GM12878 (cell line): ENCODE results near the gene SYNM. TPM values are rescaled to one million over a fixed set of nuclear protein-coding genes. Genes with fewer than 3 reads are reported as not detected.

Experiments
- ATAC-seq: fragments of 200-7000 bp; cut with Tn5 transposase; 3 replicates; pipeline ENCODE4 v1.9.1; 2020; ENCODE audit warnings: mild to moderate bottlenecking, moderate library complexity
- BruUV-seq: library from RNA; stranded (reverse); fragments of 400-500 nt; replicated peaks from 2 replicates; lab custom pipeline; 2021; lab: Mats Ljungman, UMichigan
- CTCF ChIA-PET: fragments of 300-600 bp; sonication (Branson Sonifier 250); formaldehyde crosslinking; extraction: SDS; loops from one replicate; lab custom pipeline; 2021; ENCODE audit warnings: inconsistent platforms; lab: Yijun Ruan, JAX
- POLR2A ChIA-PET: fragments of 350-600 bp; formaldehyde crosslinking; extraction: SDS; loops from one replicate; lab custom pipeline; 2021; ENCODE audit warnings: inconsistent platforms; lab: Charles Lee
- RAD21 ChIA-PET: fragments of 300-600 bp; sonication (Branson Sonifier 250); formaldehyde crosslinking; loops from one replicate; lab custom pipeline; 2023; ENCODE audit warnings: antibody characterized with exemption; ENCODE audit not compliant: unreplicated experiment; lab: Charles Lee
- SMC1A ChIA-PET: fragments of 300-600 bp; sonication (Branson Sonifier 250); formaldehyde crosslinking; loops from one replicate; lab custom pipeline; 2023; ENCODE audit not compliant: unreplicated experiment, uncharacterized antibody; lab: Charles Lee
- DNase-seq: peaks from one replicate; pipeline ENCODE4 v3.0.0-alpha.2; 2011; ENCODE audit warnings: low read depth, low spot score
- FAIRE-seq: peaks from 3 replicates; lab custom pipeline; 2011; peaks lifted over from hg19 to GRCh38; lab: Jason Lieb, UNC
- H2AFZ ChIP-seq: 2 replicates; pipeline ENCODE4 v1.6.0; 2011; ENCODE audit warnings: low read depth, low read length, control low read depth; ENCODE audit not compliant: control insufficient read depth
- H3K27ac ChIP-seq: 2 replicates; pipeline ENCODE4 v1.5.1; 2011; ENCODE audit warnings: control low read depth; ENCODE audit not compliant: control insufficient read depth, insufficient read depth
- H3K27me3 ChIP-seq, 2 experiments: replicated peaks in 1 of 2; 2 replicates each; pipeline versions ENCODE4 v1.6.0 to v1.6.1; 2011; ENCODE audit warnings: low read length in 1 of 2; ENCODE audit not compliant: control insufficient read depth in 2 of 2, insufficient read depth in 2 of 2
- H3K36me3 ChIP-seq, 2 experiments: 2 replicates each; pipeline ENCODE4 v1.5.1; 2011; ENCODE audit warnings: low read length in 1 of 2; ENCODE audit not compliant: control insufficient read depth in 2 of 2, insufficient read depth in 2 of 2
- H3K4me1 ChIP-seq: 2 replicates; pipeline ENCODE4 v1.6.1; 2011; ENCODE audit warnings: mild to moderate bottlenecking, low read length, moderate library complexity, mixed read lengths; ENCODE audit not compliant: control insufficient read depth, insufficient read depth
- H3K4me2 ChIP-seq: 2 replicates; pipeline ENCODE4 v1.6.0; 2011; ENCODE audit warnings: control low read depth; ENCODE audit not compliant: control insufficient read depth, insufficient read depth
- H3K4me3 ChIP-seq: fragments of 200-600 bp; sonication (generic); 2 replicates; pipeline ENCODE4 v1.5.1; 2016
- H3K79me2 ChIP-seq: 2 replicates; pipeline ENCODE4 v1.6.0; 2011; ENCODE audit warnings: low read length; ENCODE audit not compliant: control insufficient read depth, insufficient read depth
- H3K9ac ChIP-seq: 2 replicates; pipeline ENCODE4 v1.8.0; 2011; ENCODE audit warnings: low read length, control low read depth, mixed read lengths; ENCODE audit not compliant: control insufficient read depth, insufficient read depth
- H3K9me3 ChIP-seq: replicated peaks from 3 replicates; pipeline ENCODE4 v1.5.1; 2011; ENCODE audit warnings: mild to moderate bottlenecking, low read length; ENCODE audit not compliant: control insufficient read depth, insufficient read depth
- H4K20me1 ChIP-seq: 2 replicates; pipeline ENCODE4 v1.6.0; 2011; ENCODE audit not compliant: control insufficient read depth, insufficient read depth
- ASH2L ChIP-seq: fragments of 300-600, 200-600 bp; sonication (generic); IDR thresholded peaks from 2 replicates; pipeline ENCODE4 v1.6.1; 2017; ENCODE audit warnings: low read depth, mild to moderate bottlenecking, borderline replicate concordance
- BCL11A ChIP-seq: IDR thresholded peaks from 2 replicates; pipeline ENCODE4 v1.6.1; 2011; ENCODE audit warnings: low read depth, low read length
- CREB1 ChIP-seq: IDR thresholded peaks from 2 replicates; pipeline ENCODE4 v1.6.1; 2012; ENCODE audit warnings: low read depth, mild to moderate bottlenecking, inconsistent platforms
- GATAD2B ChIP-seq: fragments of 450-650 bp; conservative IDR thresholded peaks from 2 replicates; pipeline ENCODE4 v1.6.1; 2017; ENCODE audit warnings: low read depth, mild to moderate bottlenecking, moderate library complexity
- HCFC1 ChIP-seq: fragments of 150-350 bp; IDR thresholded peaks from 2 replicates; pipeline ENCODE4 v1.6.1; 2014; ENCODE audit warnings: low read length
- HDAC2 ChIP-seq: fragments of 200-600 bp; sonication (generic); IDR thresholded peaks from 2 replicates; pipeline ENCODE4 v1.6.1; 2017
- JUND ChIP-seq: IDR thresholded peaks from 2 replicates; pipeline ENCODE4 v1.6.1; 2012; ENCODE audit warnings: low read depth, mild to moderate bottlenecking, low read length, improper control_type of control experiment, moderate library complexity
- LARP7 ChIP-seq: fragments of 450-650 bp; IDR thresholded peaks from 2 replicates; pipeline ENCODE4 v1.6.1; 2017; ENCODE audit warnings: mild to moderate bottlenecking
- MYC ChIP-seq: IDR thresholded peaks from 2 replicates; pipeline ENCODE4 v1.6.1; 2011; ENCODE audit warnings: mild to moderate bottlenecking, low read length, moderate library complexity, inconsistent platforms; ENCODE audit not compliant: insufficient read depth, insufficient replicate concordance, insufficient read length, severe bottlenecking
- SMAD1 ChIP-seq: fragments of 450-650 bp; IDR thresholded peaks from 2 replicates; pipeline ENCODE4 v1.6.1; 2018; ENCODE audit warnings: mild to moderate bottlenecking, low read depth; ENCODE audit not compliant: partially characterized antibody
- SMARCA5 ChIP-seq: fragments of 450-650 bp; IDR thresholded peaks from 2 replicates; pipeline ENCODE4 v1.6.1; 2017; ENCODE audit warnings: mild to moderate bottlenecking
- SUZ12 ChIP-seq: fragments of 200-600 bp; sonication (generic); IDR thresholded peaks from one replicate; pipeline ENCODE4 v1.6.1; 2018; ENCODE audit warnings: antibody characterized with exemption, mild to moderate bottlenecking; ENCODE audit not compliant: unreplicated experiment
- TAF1 ChIP-seq: IDR thresholded peaks from 2 replicates; pipeline ENCODE4 v1.6.1; 2011; ENCODE audit warnings: mild to moderate bottlenecking, low read depth, low read length, borderline replicate concordance
- TCF12 ChIP-seq: IDR thresholded peaks from 2 replicates; pipeline ENCODE4 v1.6.1; 2011; ENCODE audit warnings: low read depth, mild to moderate bottlenecking, low read length
- TCF7 ChIP-seq: IDR thresholded peaks from 2 replicates; pipeline ENCODE4 v1.6.1; 2014; ENCODE audit warnings: antibody characterized with exemption, borderline replicate concordance
- ZNF384 ChIP-seq: IDR thresholded peaks from 2 replicates; pipeline ENCODE4 v1.6.1; 2012; ENCODE audit warnings: low read depth, mild to moderate bottlenecking, low read length, improper control_type of control experiment, borderline replicate concordance
- ZSCAN29 ChIP-seq: fragments of 450-650 bp; IDR thresholded peaks from 2 replicates; pipeline ENCODE4 v1.6.1; 2017; ENCODE audit warnings: mild to moderate bottlenecking, moderate library complexity
- WGBS: methylation state at CpG from one replicate; pipeline ENCODE4 v1.1.6; 2016; ENCODE audit warnings: low lambda C conversion rate; ENCODE audit not compliant: insufficient replicate concordance, insufficient coverage; ENCODE audit errors: missing lambda C conversion rate; 5-methylcytosine and 5-hydroxymethylcytosine counted together
- in situ Hi-C: fragments of 300-500 bp; cut with MboI; formaldehyde crosslinking; loops from 9 replicates; pipeline ENCODE4 v1.14.3; 2018; ENCODE audit warnings: mixed read lengths
- intact Hi-C: fragments of 100-400 bp; cut with micrococcal nuclease; formaldehyde crosslinking; loops from one replicate; pipeline ENCODE4 v1.14.2; 2022; ENCODE audit not compliant: unreplicated experiment
- polyA plus RNA-seq, 11 experiments: library from polyadenylated mRNA; depleted of rRNA in 4 of 11; unstranded in 6 of 11; stranded (reverse) in 5 of 11; fragments of >200 nt; fragmentation: Nextera tagmentation in 4 of 11; fragmentation: Illumina TruSeq in 1 of 11; extraction: Ambion mirVana in 4 of 11; extraction: Trizol in 1 of 11; gene quantifications; 1 replicate in 1 of 11; 2 replicates in 10 of 11; pipeline versions ENCODE4 v1.2.1 to v1.2.3, GENCODE V29; 2011 to 2016; ENCODE audit warnings: inconsistent platforms in 2 of 11, missing spikeins in 2 of 11, low read depth in 1 of 11
- total RNA-seq, 4 experiments: library from RNA; depleted of rRNA in 3 of 4; stranded (reverse); fragments of >200 nt in 3 of 4; fragmentation: Illumina TruSeq in 1 of 4; extraction: Trizol in 1 of 4; gene quantifications; 2 replicates each; pipeline versions ENCODE4 v1.2.1 to v1.2.3, GENCODE V29; 2013 to 2021
- TF ChIP-seq, protein P1 (sequence below): IDR thresholded peaks from 2 replicates; pipeline ENCODE4 v1.6.1; 2011; ENCODE audit warnings: borderline replicate concordance, low read depth, mild to moderate bottlenecking, moderate library complexity, low read length; ENCODE audit not compliant: insufficient read depth, poor library complexity, severe bottlenecking
- TF ChIP-seq, protein P2 (sequence below): IDR thresholded peaks from 2 replicates; pipeline ENCODE4 v1.6.1; 2011; ENCODE audit warnings: borderline replicate concordance, low read depth, mild to moderate bottlenecking, moderate library complexity, mixed read lengths, low read length; ENCODE audit not compliant: insufficient read depth; ENCODE audit errors: extremely low read length

Gene SYNM
- total and polyA plus RNA-seq, 10 of the 15 experiments (the other 5 are each of a cell fraction or from before 2014, with no cell fraction given) = 0.05 to 1.1 (median 0.89) TPM; not detected in 1

GRCh38 chr15:99174567-99175395 is 69.9 kb downstream of the SYNM start:
- no peaks in the 10 kb centered on the region for H3K27me3 ChIP-seq
- no peak for DNase-seq
- no peaks in the 10 kb centered on the region for H3K79me2 ChIP-seq
- no peak overlapping the region for H3K4me3 ChIP-seq
- BruUV-seq = no TSS peak
- H2AFZ ChIP-seq = no peak overlapping the region
- no peaks in the 10 kb centered on the region for H3K9me3 ChIP-seq
- WGBS = 56% methylated on average over 15 of the region's 15 CpGs
- TF ChIP-seq ZNF384 (no peak), TCF7 (no peak), SUZ12 (no peak), TCF12 (no peak), GATAD2B (no peak), JUND (no peak), SMAD1 (no peak), BCL11A (no peak), LARP7 (no peak), TAF1 (no peak), HDAC2 (no peak), HCFC1 (no peak), CREB1 (no peak), ASH2L (no peak), MYC (no peak), ZSCAN29 (no peak), SMARCA5 (no peak)
- TF ChIP-seq, protein P1, sequence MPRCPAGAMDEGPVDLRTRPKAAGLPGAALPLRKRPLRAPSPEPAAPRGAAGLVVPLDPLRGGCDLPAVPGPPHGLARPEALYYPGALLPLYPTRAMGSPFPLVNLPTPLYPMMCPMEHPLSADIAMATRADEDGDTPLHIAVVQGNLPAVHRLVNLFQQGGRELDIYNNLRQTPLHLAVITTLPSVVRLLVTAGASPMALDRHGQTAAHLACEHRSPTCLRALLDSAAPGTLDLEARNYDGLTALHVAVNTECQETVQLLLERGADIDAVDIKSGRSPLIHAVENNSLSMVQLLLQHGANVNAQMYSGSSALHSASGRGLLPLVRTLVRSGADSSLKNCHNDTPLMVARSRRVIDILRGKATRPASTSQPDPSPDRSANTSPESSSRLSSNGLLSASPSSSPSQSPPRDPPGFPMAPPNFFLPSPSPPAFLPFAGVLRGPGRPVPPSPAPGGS = no peak
- TF ChIP-seq, protein P2, sequence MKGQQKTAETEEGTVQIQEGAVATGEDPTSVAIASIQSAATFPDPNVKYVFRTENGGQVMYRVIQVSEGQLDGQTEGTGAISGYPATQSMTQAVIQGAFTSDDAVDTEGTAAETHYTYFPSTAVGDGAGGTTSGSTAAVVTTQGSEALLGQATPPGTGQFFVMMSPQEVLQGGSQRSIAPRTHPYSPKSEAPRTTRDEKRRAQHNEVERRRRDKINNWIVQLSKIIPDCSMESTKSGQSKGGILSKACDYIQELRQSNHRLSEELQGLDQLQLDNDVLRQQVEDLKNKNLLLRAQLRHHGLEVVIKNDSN = no peak
- no peak for FAIRE-seq
- no peak for ATAC-seq
- intact Hi-C loops = no loop called here
- H4K20me1 ChIP-seq = no peaks in the 10 kb centered on the region
- H3K4me1 ChIP-seq = no peaks in the 10 kb centered on the region
- no peaks in the 10 kb centered on the region for H3K36me3 ChIP-seq
- H3K9ac ChIP-seq = no peak overlapping the region
- ChIA-PET SMC1A (no interaction called here), RAD21 (no interaction called here), POLR2A (no interaction called here), CTCF (no interaction called here)
- no peak overlapping the region for H3K4me2 ChIP-seq
- in situ Hi-C loops = no loop called here
- no peak overlapping the region for H3K27ac ChIP-seq
